Naive thymus-derived CD4-positive, alpha-beta T cell (primary cell): ENCODE measurements around the gene BHLHA15. TPM values are rescaled to one million over a fixed set of nuclear protein-coding genes. Genes with fewer than 3 reads are reported as not detected.

Experiments used
- ATAC-seq: fragments of 150-1000 bp; cut with Tn5 transposase; 2 replicates; pipeline ENCODE4 v1.10.0; 2021; ENCODE audit warnings: mild to moderate bottlenecking, moderate library complexity
- CTCF ChIA-PET: fragments of 350-600 bp; sonication (Branson Sonifier 250); formaldehyde crosslinking; loops from one replicate; lab custom pipeline; 2021; ENCODE audit warnings: antibody characterized with exemption; lab: Charles Lee
- POLR2A ChIA-PET: fragments of 350-600 bp; sonication (Branson Sonifier 250); formaldehyde crosslinking; loops from one replicate; lab custom pipeline; 2021; ENCODE audit warnings: antibody characterized with exemption, inconsistent platforms; lab: Charles Lee
- DNase-seq, 9 donors: peaks; one replicate each; pipeline versions ENCODE4 v3.0.0 to v3.0.0-alpha.2; 2020 to 2022; ENCODE audit warnings: mixed read lengths in 1 of 9
- H3K27ac ChIP-seq: one replicate; pipeline ENCODE4 v1.7.0; 2013; ENCODE audit warnings: mild to moderate bottlenecking, low read depth, low read length, moderate library complexity
- H3K27me3 ChIP-seq, 2 donors: one replicate each; pipeline ENCODE4 v1.7.0; 2013; ENCODE audit warnings: low read length in 2 of 2, mild to moderate bottlenecking in 2 of 2, moderate library complexity in 2 of 2; ENCODE audit not compliant: control insufficient read depth in 2 of 2, insufficient read depth in 2 of 2
- H3K36me3 ChIP-seq, 3 experiments: 1 replicate in 2 of 3; 2 replicates in 1 of 3; pipeline ENCODE4 v1.7.0; 2013; ENCODE audit warnings: low read length in 3 of 3, mild to moderate bottlenecking in 3 of 3, moderate library complexity in 1 of 3; ENCODE audit not compliant: insufficient read depth in 3 of 3, control insufficient read depth in 2 of 3
- H3K4me1 ChIP-seq, 2 donors: one replicate each; pipeline ENCODE4 v1.7.0; 2013; ENCODE audit warnings: low read length in 2 of 2, mild to moderate bottlenecking in 2 of 2, moderate library complexity in 1 of 2; ENCODE audit not compliant: control insufficient read depth in 2 of 2, insufficient read depth in 2 of 2
- H3K4me3 ChIP-seq: 2 replicates; pipeline ENCODE4 v1.7.0; 2013; ENCODE audit warnings: mild to moderate bottlenecking, low read length
- H3K9me3 ChIP-seq, 3 experiments: 1 replicate in 2 of 3; 2 replicates in 1 of 3; pipeline ENCODE4 v1.7.0; 2013; ENCODE audit warnings: low read length in 3 of 3; ENCODE audit not compliant: control insufficient read depth in 2 of 3
- H3K27ac Mint-ChIP-seq, 9 donors: one replicate each; pipeline ENCODE4 v1.8.0; 2020 to 2022; ENCODE audit warnings: mixed read lengths in 9 of 9, mild to moderate bottlenecking in 8 of 9, moderate library complexity in 5 of 9, inconsistent platforms in 2 of 9
- H3K27me3 Mint-ChIP-seq, 5 donors: one replicate each; pipeline ENCODE4 v1.8.0; 2021 to 2022; ENCODE audit warnings: mixed read lengths in 5 of 5, mild to moderate bottlenecking in 1 of 5
- H3K36me3 Mint-ChIP-seq, 5 donors: one replicate each; pipeline ENCODE4 v1.8.0; 2020 to 2022; ENCODE audit warnings: mixed read lengths in 5 of 5, mild to moderate bottlenecking in 3 of 5, inconsistent platforms in 1 of 5
- H3K4me1 Mint-ChIP-seq, 7 donors: one replicate each; pipeline ENCODE4 v1.8.0; 2020 to 2022; ENCODE audit warnings: mixed read lengths in 7 of 7, mild to moderate bottlenecking in 3 of 7, inconsistent platforms in 1 of 7
- H3K4me3 Mint-ChIP-seq, 10 donors: one replicate each; pipeline ENCODE4 v1.8.0; 2020 to 2022; ENCODE audit warnings: mild to moderate bottlenecking in 10 of 10, mixed read lengths in 10 of 10, moderate library complexity in 6 of 10, inconsistent platforms in 2 of 10
- H3K9me3 Mint-ChIP-seq, 11 donors: one replicate each; pipeline ENCODE4 v1.8.0; 2020 to 2022; ENCODE audit warnings: mixed read lengths in 11 of 11, mild to moderate bottlenecking in 4 of 11, inconsistent platforms in 1 of 11, moderate library complexity in 1 of 11
- intact Hi-C, 2 donors: fragments of 100-400 bp; cut with micrococcal nuclease; formaldehyde crosslinking; loops; one replicate each; pipeline ENCODE4 v1.15.1; 2023
- polyA plus RNA-seq, 2 donors: library from polyadenylated mRNA; unstranded; fragments of 300-500 nt; fragmentation: Illumina TruSeq; gene quantifications; one replicate each; pipeline ENCODE4 v1.2.3, GENCODE V29; 2021
- total RNA-seq, 6 experiments: library from RNA in 5 of 6; stranded (reverse) in 5 of 6; gene quantifications; 1 replicate in 5 of 6; 2 replicates in 1 of 6; pipeline ENCODE4 v1.2.3 and lab custom pipeline; 2021 to 2026

The BHLHA15 gene
- total and polyA plus RNA-seq, 7 experiments from 2014 or later, result 0.39 to 0.80 TPM; not detected in 5

GRCh38 chr7:98254516-98254915, 43.3 kb downstream of the BHLHA15 start:
- ATAC-seq, result no peak
- POLR2A ChIA-PET, result interaction anchor here (0.7 to 6.7 kb wide), 3 partner anchors 13 to 25 kb away, joined by 3 to 106 read pairs (median 5); partner anchors contain the start of gene BRI3

DNA sequence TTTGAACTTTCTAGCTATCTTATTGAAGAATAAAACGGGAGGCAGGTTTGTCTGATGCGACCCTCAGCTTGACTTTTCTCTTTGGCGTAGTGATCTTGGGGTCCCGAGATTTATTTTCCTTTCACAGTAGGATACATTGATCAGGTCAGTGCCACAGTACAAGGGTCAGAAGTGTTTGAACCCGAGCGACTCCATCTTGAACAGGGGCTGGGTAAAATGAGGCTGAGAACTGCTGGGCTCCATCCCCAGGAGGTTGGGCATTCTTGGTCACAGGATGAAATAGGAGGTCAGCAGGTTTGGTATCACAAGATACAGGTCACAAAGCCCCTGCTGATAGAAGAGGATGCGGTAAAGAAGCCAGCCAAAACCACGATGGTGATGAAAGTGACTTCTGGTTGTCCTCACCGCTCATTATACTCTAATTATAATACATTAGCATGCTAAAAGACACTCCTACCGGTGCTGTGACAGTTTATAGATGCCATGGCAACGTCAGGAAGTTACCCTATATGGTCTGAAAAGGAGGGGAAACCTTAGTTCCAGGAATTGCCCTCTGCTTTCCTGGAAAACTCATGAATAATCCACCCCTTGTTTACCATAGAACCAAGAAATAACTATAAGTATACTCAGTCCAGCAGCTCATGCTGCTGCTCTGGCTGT, 43.8 kb downstream of the BHLHA15 start:
- Mint-ChIP-seq H3K4me3 (peak overlapping the region in 4 of 10 donors; percentile 9 to 45 (median 28)), H3K4me1 (peaks cover 24 to 52% (median 46%) of the 10 kb centered on the region in 7 donors), H3K9me3 (peaks cover 0 to 2% (median 0%) of the 10 kb centered on the region in 11 donors), H3K27me3 (no peaks in the 10 kb centered on the region), H3K36me3 (peaks cover 5 to 33% (median 15%) of the 10 kb centered on the region in 5 donors), H3K27ac (peak overlapping the region in 7 of 9 donors; percentile 49 to 87 (median 68))
- Histone ChIP-seq H3K4me3 (no peak overlapping the region), H3K27ac (no peak overlapping the region), H3K36me3 (peaks cover 0 to 33% (median 0%) of the 10 kb centered on the region in 3 experiments), H3K27me3 (no peaks in the 10 kb centered on the region), H3K4me1 (peaks cover 10 to 21% of the 10 kb centered on the region in 2 donors), H3K9me3 (no peaks in the 10 kb centered on the region)
- ATAC-seq, result no peak
- POLR2A ChIA-PET, result interaction anchor here (0.7 to 6.7 kb wide), 3 partner anchors 12 to 25 kb away, joined by 3 to 106 read pairs (median 3); partner anchors contain the start of gene BRI3
- intact Hi-C loops, result loop anchor here in 1 of 2 donors (5.0 kb wide), 3 partner anchors 233 to 383 kb away; partner anchors contain the start of gene ASNS
- DNase-seq, result peak in 2 of 9 donors; percentile 32 to 34
- CTCF ChIA-PET, result no interaction called here

More at GRCh38 chr7:98254516-98254915, 43.3 kb downstream of the BHLHA15 start:
- H3K36me3 ChIP-seq, result peaks cover 0 to 33% (median 0%) of the 10 kb centered on the region in 3 experiments
- H3K27me3 Mint-ChIP-seq, result no peaks in the 10 kb centered on the region
- peak overlapping the region in 6 of 9 donors; percentile 49 to 87 (median 70) for H3K27ac Mint-ChIP-seq
- CTCF ChIA-PET, result interaction anchor here (1.2 kb wide), 1 partner anchor 12 kb away, joined by 4 read pairs; no protein-coding TSS in a partner anchor
- intact Hi-C loops, result loop anchor here in 1 of 2 donors (5.0 kb wide), 3 partner anchors 232 to 382 kb away; partner anchors contain the start of gene ASNS
- no peak for DNase-seq
- H3K4me3 Mint-ChIP-seq, result peak overlapping the region in 2 of 10 donors; percentile 11 to 45
- H3K36me3 Mint-ChIP-seq, result peaks cover 5 to 37% (median 15%) of the 10 kb centered on the region in 5 donors
- no peaks in the 10 kb centered on the region for H3K27me3 ChIP-seq
- H3K4me3 ChIP-seq, result no peak overlapping the region
- H3K4me1 Mint-ChIP-seq, result peaks cover 24 to 58% (median 49%) of the 10 kb centered on the region in 7 donors
- peaks cover 0 to 2% (median 0%) of the 10 kb centered on the region in 11 donors for H3K9me3 Mint-ChIP-seq
- no peaks in the 10 kb centered on the region for H3K9me3 ChIP-seq
- no peak overlapping the region for H3K27ac ChIP-seq
- H3K4me1 ChIP-seq, result peaks cover 15 to 27% of the 10 kb centered on the region in 2 donors

DNA sequence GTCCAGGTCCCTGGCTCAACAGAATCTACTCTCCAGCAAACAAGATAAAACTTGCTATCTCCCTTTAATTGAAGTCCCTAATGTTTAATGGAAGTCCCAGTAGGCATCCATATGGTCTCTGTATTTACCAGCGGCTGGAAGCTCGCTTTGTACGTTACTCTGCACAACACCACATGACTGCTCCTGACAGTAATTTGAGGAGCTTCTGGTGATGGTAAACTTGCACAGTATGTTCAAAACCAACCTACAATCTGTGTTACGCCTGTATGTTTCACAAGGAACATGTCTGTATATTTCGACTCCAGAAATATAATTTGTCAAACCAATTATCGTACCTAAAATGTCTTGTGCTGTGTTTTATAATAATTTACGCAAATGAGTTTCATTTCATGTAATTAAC, 45.2 kb downstream of the BHLHA15 start:
- Mint-ChIP-seq H3K9me3 (peaks cover 0 to 2% (median 0%) of the 10 kb centered on the region in 11 donors), H3K4me3 (no peak overlapping the region), H3K27me3 (no peaks in the 10 kb centered on the region), H3K27ac (peak overlapping the region in 5 of 9 donors; percentile 2 to 67 (median 52)), H3K36me3 (peaks cover 5 to 37% (median 16%) of the 10 kb centered on the region in 5 donors), H3K4me1 (peaks cover 18 to 39% (median 36%) of the 10 kb centered on the region in 7 donors)
- DNase-seq, result no peak
- H3K27me3 ChIP-seq, result no peaks in the 10 kb centered on the region
- intact Hi-C loops, result no loop called here
- ChIA-PET CTCF (interaction anchor here (0.6 kb wide), 1 partner anchor 151 kb away, joined by 3 read pairs; no protein-coding TSS in a partner anchor), POLR2A (no interaction called here)
- no peak for ATAC-seq
- no peak overlapping the region for H3K4me3 ChIP-seq
- H3K27ac ChIP-seq, result no peak overlapping the region
- no peaks in the 10 kb centered on the region for H3K9me3 ChIP-seq
- H3K36me3 ChIP-seq, result peaks cover 0 to 44% (median 0%) of the 10 kb centered on the region in 3 experiments
- peaks cover 0 to 8% of the 10 kb centered on the region in 2 donors for H3K4me1 ChIP-seq

- CTCF ChIA-PET, result interaction anchor here (0.7 kb wide), 1 partner anchor 584 kb away, joined by 10 read pairs; no protein-coding TSS in a partner anchor
- Histone ChIP-seq H3K27me3 (no peaks in the 10 kb centered on the region), H3K36me3 (peaks cover 0 to 40% (median 0%) of the 10 kb centered on the region in 3 experiments), H3K4me1 (peaks cover 0 to 5% of the 10 kb centered on the region in 2 donors), H3K27ac (no peak overlapping the region), H3K4me3 (no peak overlapping the region), H3K9me3 (no peaks in the 10 kb centered on the region)
- DNase-seq (no peak), ATAC-seq (no peak)
- intact Hi-C loops, result no loop called here
- Mint-ChIP-seq H3K4me1 (peaks cover 16 to 33% (median 30%) of the 10 kb centered on the region in 7 donors), H3K9me3 (peaks cover 0 to 2% (median 0%) of the 10 kb centered on the region in 11 donors), H3K4me3 (no peak overlapping the region), H3K27me3 (no peaks in the 10 kb centered on the region), H3K27ac (peak overlapping the region in 2 of 9 donors; percentile 37 to 39), H3K36me3 (peaks cover 11 to 42% (median 23%) of the 10 kb centered on the region in 5 donors)
- POLR2A ChIA-PET, result interaction anchor here (0.5 kb wide), 1 partner anchor 13 kb away, joined by 5 read pairs; no protein-coding TSS in a partner anchor
Measured at GRCh38 chr7:98257701-98258100, 46.5 kb downstream of the BHLHA15 start.

Other genes starting within 250 kb of the BHLHA15 start
- gene OCM2, start 221.2 kb upstream of the BHLHA15 start, total RNA-seq, result not detected
- not detected for gene OCM2, start 221.2 kb upstream of the BHLHA15 start, polyA plus RNA-seq
- 10 to 100 TPM; 13.2 to 29.1 (median 25.9) TPM for gene LMTK2, start 104.6 kb upstream of the BHLHA15 start, total RNA-seq
- 1 to 10 TPM; 2.2 to 5.5 TPM for gene LMTK2, start 104.6 kb upstream of the BHLHA15 start, polyA plus RNA-seq
- 100 to 1,000 TPM in 4 of 5 experiments, 10 to 100 TPM in 1; 82.4 to 203 (median 134) TPM for gene TECPR1, start 40.8 kb downstream of the BHLHA15 start, total RNA-seq
- 10 to 100 TPM; 21.0 to 32.3 TPM for gene TECPR1, start 40.8 kb downstream of the BHLHA15 start, polyA plus RNA-seq
- gene BRI3, start 70.2 kb downstream of the BHLHA15 start, total RNA-seq, result 100 to 1,000 TPM in 1 of 5 experiments, 10 to 100 TPM in 4; 73.1 to 194 (median 86.5) TPM
- 10 to 100 TPM; 17.8 to 20.3 TPM for gene BRI3, start 70.2 kb downstream of the BHLHA15 start, polyA plus RNA-seq
- 1 to 10 TPM in 2 of 5 experiments, under 1 TPM in 3; 0.32 to 2.0 (median 0.56) TPM for gene BAIAP2L1, start 189.7 kb downstream of the BHLHA15 start, total RNA-seq
- gene BAIAP2L1, start 189.7 kb downstream of the BHLHA15 start, polyA plus RNA-seq, result 1 to 10 TPM in 1 of 2 donors, under 1 TPM in 1; 0.39 to 1.0 TPM